K562 (cell line): ENCODE results near the gene CUL1. TPM values are rescaled to one million over a fixed set of nuclear protein-coding genes. Genes with fewer than 3 reads are reported as not detected.

ENCODE experiments used
- AFF4 ChIP-seq: sonication (generic); formaldehyde crosslinking; IDR thresholded peaks from 2 replicates; pipeline ENCODE4 v1.8.0; 2023; ENCODE audit warnings: mild to moderate bottlenecking, missing genetic modification reagents
- ARID4B ChIP-seq: sonication (generic); formaldehyde crosslinking; IDR thresholded peaks from 2 replicates; pipeline ENCODE4 v1.8.0; 2022; ENCODE audit warnings: mild to moderate bottlenecking, missing genetic modification reagents
- DDX20 ChIP-seq: fragments of 450-650 bp; IDR thresholded peaks from 2 replicates; pipeline ENCODE4 v1.6.1; 2016; ENCODE audit warnings: missing genetic modification characterization, low read depth, mild to moderate bottlenecking, missing compliant biosample characterization, moderate library complexity
- ESRRA ChIP-seq: fragments of 450-650 bp; IDR thresholded peaks from 2 replicates; pipeline ENCODE4 v1.6.1; 2014; ENCODE audit warnings: low read depth, mild to moderate bottlenecking, moderate library complexity, borderline replicate concordance
- FOXK2 ChIP-seq, 2 experiments: fragments of 450-650 bp; IDR thresholded peaks in 1 of 2; conservative IDR thresholded peaks in 1 of 2; 2 replicates each; pipeline ENCODE4 v1.6.1; 2016; ENCODE audit warnings: low read depth in 2 of 2, mild to moderate bottlenecking in 1 of 2
- GATAD2A ChIP-seq: fragments of 450-650 bp; IDR thresholded peaks from 2 replicates; pipeline ENCODE4 v1.6.1; 2017
- KAT2B ChIP-seq: IDR thresholded peaks from one replicate; pipeline ENCODE4 v1.6.1; 2012; ENCODE audit warnings: low read depth, mild to moderate bottlenecking, control low read depth, inconsistent platforms, low read length, moderate library complexity
- TRIM28 ChIP-seq: fragments of 450-650 bp; IDR thresholded peaks from 2 replicates; pipeline ENCODE4 v1.6.1; 2017
- UBTF ChIP-seq, 2 experiments: IDR thresholded peaks; 2 replicates each; pipeline ENCODE4 v1.6.1; 2012; ENCODE audit warnings: improper control_type of control experiment in 2 of 2, low read depth in 2 of 2, low read length in 2 of 2, borderline replicate concordance in 1 of 2
- ZBTB11 ChIP-seq, 3 experiments: fragments of 200-800 bp in 1 of 3; fragments of 250-450 bp in 1 of 3; fragments of 450-650 bp in 1 of 3; sonication (Bioruptor Pico) in 1 of 3; sonication (Bioruptor generic) in 1 of 3; formaldehyde crosslinking in 1 of 3; IDR thresholded peaks; 2 replicates each; pipeline versions ENCODE4 v1.6.1 to v1.8.0; 2016 to 2022; ENCODE audit warnings: mild to moderate bottlenecking in 2 of 3, missing genetic modification characterization in 2 of 3, missing compliant biosample characterization in 1 of 3, moderate library complexity in 1 of 3
- ZKSCAN8 ChIP-seq: fragments of 200-800 bp; sonication (Bioruptor generic); IDR thresholded peaks from 2 replicates; pipeline ENCODE4 v1.6.1; 2016; ENCODE audit warnings: missing genetic modification characterization, missing compliant biosample characterization
- ZNF274 ChIP-seq: IDR thresholded peaks from 2 replicates; pipeline ENCODE4 v1.6.1; 2011; ENCODE audit warnings: low read depth, mild to moderate bottlenecking, low read length, moderate library complexity, borderline replicate concordance
- ZNF75A ChIP-seq: fragments of 450-650 bp; formaldehyde crosslinking; IDR thresholded peaks from 2 replicates; pipeline ENCODE4 v1.4.0; 2020; ENCODE audit warnings: mild to moderate bottlenecking
- polyA plus RNA-seq, 8 experiments: library from polyadenylated mRNA; depleted of rRNA in 4 of 8; stranded (reverse) in 5 of 8; unstranded in 3 of 8; fragments of >200 nt; fragmentation: Nextera tagmentation in 2 of 8; fragmentation: Illumina TruSeq in 1 of 8; extraction: Ambion mirVana in 2 of 8; extraction: Trizol in 1 of 8; gene quantifications; 2 replicates each; pipeline versions ENCODE4 v1.2.1 to v1.2.3, GENCODE V29; 2011 to 2014; ENCODE audit warnings: inconsistent platforms in 1 of 8, missing spikeins in 1 of 8
- total RNA-seq, 7 experiments: library from RNA; depleted of rRNA in 6 of 7; stranded (reverse); fragments of >200 nt in 6 of 7; fragmentation: Illumina TruSeq in 2 of 7; extraction: Trizol in 2 of 7; gene quantifications; 2 replicates each; pipeline versions ENCODE4 v1.2.1 to v1.2.3, GENCODE V29; 2011 to 2021; ENCODE audit warnings: low replicate concordance in 1 of 7

Gene CUL1
- total and polyA plus RNA-seq, 9 of the 15 experiments (the other 6 are each of a cell fraction or from before 2014, with no cell fraction given): 31.5 to 107 (median 96.5) TPM

GRCh38 chr7:148701414-148701813 lies 2.7 kb downstream of the CUL1 start (continued):
- 0 out of 4 replicates have a peak, but pooled peaks of 1 of the 2 experiments have one; percentile 37 for TF ChIP-seq UBTF (IDR thresholded peaks at IDR 0.05; ENCODE audit: borderline replicate concordance in 1 of 2, low read depth in 2 of 2, low read length in 2 of 2)
- TF ChIP-seq GATAD2A: no peak
- no peak for TF ChIP-seq ARID4B
- no peak for TF ChIP-seq TRIM28
- no peak for TF ChIP-seq AFF4 (CRISPR knock-in tag)
- TF ChIP-seq FOXK2 (conservative IDR thresholded peaks at IDR 0.05 in 1 of 2, IDR thresholded peaks at IDR 0.05 in 1 of 2; ENCODE audit: low read depth in 2 of 2): no peak
- TF ChIP-seq ESRRA: no peak
- peak; percentile 32; the same call in 1 of the 2 replicates for TF ChIP-seq ZNF75A (CRISPR knock-in tag)
- no peak for TF ChIP-seq ZKSCAN8 (CRISPR knock-in tag)
- no peak for TF ChIP-seq KAT2B
- TF ChIP-seq ZNF274: no peak
- no peak for TF ChIP-seq ZBTB11 (CRISPR knock-in tag; IDR thresholded peaks at IDR 0.05)
- no peak for TF ChIP-seq DDX20 (tag)
